ENCODE measurements around the gene EGFR.

EGFR gene

GRCh38 chr7:55189878-55190436 lies 171.1 kb downstream of the EGFR start:
- TF ChIP-seq ZNF70 (CRISPR knock-in tag; IDR thresholded peaks at IDR 0.05) (no peak), ZFP30 (CRISPR knock-in tag; IDR thresholded peaks at IDR 0.05) (no peak), POU6F1 (CRISPR knock-in tag; IDR thresholded peaks at IDR 0.05; ENCODE audit: borderline replicate concordance, low read depth) (no peak), TSHZ2 (CRISPR knock-in tag; IDR thresholded peaks at IDR 0.05) (no peak), CSDC2 (CRISPR knock-in tag; IDR thresholded peaks at IDR 0.05) (no peak), ARNTL (CRISPR knock-in tag; IDR thresholded peaks at IDR 0.05; ENCODE audit: borderline replicate concordance, low read depth) (no peak), ZC3H10 (CRISPR knock-in tag; IDR thresholded peaks at IDR 0.05) (no peak), ESRRG (CRISPR knock-in tag; IDR thresholded peaks at IDR 0.05) (no peak), TOX (CRISPR knock-in tag; IDR thresholded peaks at IDR 0.05; ENCODE audit: borderline replicate concordance) (no peak), PPARA (CRISPR knock-in tag; IDR thresholded peaks at IDR 0.05; ENCODE audit: borderline replicate concordance) (no peak), ZFP3 (CRISPR knock-in tag; IDR thresholded peaks at IDR 0.05) (no peak), PATZ1 (CRISPR knock-in tag; IDR thresholded peaks at IDR 0.05; ENCODE audit: borderline replicate concordance) (no peak), ISL1 (CRISPR knock-in tag; IDR thresholded peaks at IDR 0.05) (no peak), GLIS3 (CRISPR knock-in tag; IDR thresholded peaks at IDR 0.05) (no peak), CREB5 (CRISPR knock-in tag; IDR thresholded peaks at IDR 0.05; ENCODE audit: low read depth) (no peak), BACH2 (CRISPR knock-in tag; IDR thresholded peaks at IDR 0.05; ENCODE audit: borderline replicate concordance) (no peak), OSR1 (CRISPR knock-in tag; IDR thresholded peaks at IDR 0.05) (no peak)
- ATAC-seq: no peak

GRCh38 chr7:55190511-55191160 lies 171.8 kb downstream of the EGFR start:
- no peak for TF ChIP-seq CREB5 (CRISPR knock-in tag; IDR thresholded peaks at IDR 0.05; ENCODE audit: low read depth)
- TF ChIP-seq PATZ1 (CRISPR knock-in tag; IDR thresholded peaks at IDR 0.05; ENCODE audit: borderline replicate concordance): no peak
- TF ChIP-seq ISL1 (CRISPR knock-in tag; IDR thresholded peaks at IDR 0.05): no peak
- no peak for TF ChIP-seq CSDC2 (CRISPR knock-in tag; IDR thresholded peaks at IDR 0.05)
- no peak for TF ChIP-seq POU6F1 (CRISPR knock-in tag; IDR thresholded peaks at IDR 0.05; ENCODE audit: borderline replicate concordance, low read depth)
- no peak for TF ChIP-seq TOX (CRISPR knock-in tag; IDR thresholded peaks at IDR 0.05; ENCODE audit: borderline replicate concordance)
- TF ChIP-seq ZNF70 (CRISPR knock-in tag; IDR thresholded peaks at IDR 0.05): no peak
- no peak for TF ChIP-seq OSR1 (CRISPR knock-in tag; IDR thresholded peaks at IDR 0.05)
- no peak for TF ChIP-seq ZC3H10 (CRISPR knock-in tag; IDR thresholded peaks at IDR 0.05)
- TF ChIP-seq CSRNP3 (CRISPR knock-in tag; IDR thresholded peaks at IDR 0.05): no peak
- TF ChIP-seq GLIS3 (CRISPR knock-in tag; IDR thresholded peaks at IDR 0.05): no peak
- no peak for TF ChIP-seq BACH2 (CRISPR knock-in tag; IDR thresholded peaks at IDR 0.05; ENCODE audit: borderline replicate concordance)
- TF ChIP-seq PPARA (CRISPR knock-in tag; IDR thresholded peaks at IDR 0.05; ENCODE audit: borderline replicate concordance): no peak
- TF ChIP-seq ZNF8 (CRISPR knock-in tag; IDR thresholded peaks at IDR 0.05): no peak
- ATAC-seq: no peak

All from SK-N-SH treated with all-trans-retinoic acid at 6 μM for 48 hours (cell line).